Naive thymus-derived CD4-positive, alpha-beta T cell (primary cell): Measurements from ENCODE around the gene CELA1. TPM values are rescaled to one million over a fixed set of nuclear protein-coding genes. Genes with fewer than 3 reads are reported as not detected.

Experiments
- ATAC-seq: fragments of 150-1000 bp; cut with Tn5 transposase; 2 replicates; pipeline ENCODE4 v1.10.0; 2021; ENCODE audit warnings: mild to moderate bottlenecking, moderate library complexity
- CTCF ChIA-PET: fragments of 350-600 bp; sonication (Branson Sonifier 250); formaldehyde crosslinking; loops from one replicate; lab custom pipeline; 2021; ENCODE audit warnings: antibody characterized with exemption; lab: Charles Lee
- POLR2A ChIA-PET: fragments of 350-600 bp; sonication (Branson Sonifier 250); formaldehyde crosslinking; loops from one replicate; lab custom pipeline; 2021; ENCODE audit warnings: antibody characterized with exemption, inconsistent platforms; lab: Charles Lee
- DNase-seq, 9 donors: peaks; one replicate each; pipeline versions ENCODE4 v3.0.0 to v3.0.0-alpha.2; 2020 to 2022; ENCODE audit warnings: mixed read lengths in 1 of 9
- H3K27ac ChIP-seq: one replicate; pipeline ENCODE4 v1.7.0; 2013; ENCODE audit warnings: mild to moderate bottlenecking, low read depth, low read length, moderate library complexity
- H3K27me3 ChIP-seq, 2 donors: one replicate each; pipeline ENCODE4 v1.7.0; 2013; ENCODE audit warnings: low read length in 2 of 2, mild to moderate bottlenecking in 2 of 2, moderate library complexity in 2 of 2; ENCODE audit not compliant: control insufficient read depth in 2 of 2, insufficient read depth in 2 of 2
- H3K36me3 ChIP-seq, 3 experiments: 1 replicate in 2 of 3; 2 replicates in 1 of 3; pipeline ENCODE4 v1.7.0; 2013; ENCODE audit warnings: low read length in 3 of 3, mild to moderate bottlenecking in 3 of 3, moderate library complexity in 1 of 3; ENCODE audit not compliant: insufficient read depth in 3 of 3, control insufficient read depth in 2 of 3
- H3K4me1 ChIP-seq, 2 donors: one replicate each; pipeline ENCODE4 v1.7.0; 2013; ENCODE audit warnings: low read length in 2 of 2, mild to moderate bottlenecking in 2 of 2, moderate library complexity in 1 of 2; ENCODE audit not compliant: control insufficient read depth in 2 of 2, insufficient read depth in 2 of 2
- H3K4me3 ChIP-seq: 2 replicates; pipeline ENCODE4 v1.7.0; 2013; ENCODE audit warnings: mild to moderate bottlenecking, low read length
- H3K9me3 ChIP-seq, 3 experiments: 1 replicate in 2 of 3; 2 replicates in 1 of 3; pipeline ENCODE4 v1.7.0; 2013; ENCODE audit warnings: low read length in 3 of 3; ENCODE audit not compliant: control insufficient read depth in 2 of 3
- H3K27ac Mint-ChIP-seq, 9 donors: one replicate each; pipeline ENCODE4 v1.8.0; 2020 to 2022; ENCODE audit warnings: mixed read lengths in 9 of 9, mild to moderate bottlenecking in 8 of 9, moderate library complexity in 5 of 9, inconsistent platforms in 2 of 9
- H3K27me3 Mint-ChIP-seq, 5 donors: one replicate each; pipeline ENCODE4 v1.8.0; 2021 to 2022; ENCODE audit warnings: mixed read lengths in 5 of 5, mild to moderate bottlenecking in 1 of 5
- H3K36me3 Mint-ChIP-seq, 5 donors: one replicate each; pipeline ENCODE4 v1.8.0; 2020 to 2022; ENCODE audit warnings: mixed read lengths in 5 of 5, mild to moderate bottlenecking in 3 of 5, inconsistent platforms in 1 of 5
- H3K4me1 Mint-ChIP-seq, 7 donors: one replicate each; pipeline ENCODE4 v1.8.0; 2020 to 2022; ENCODE audit warnings: mixed read lengths in 7 of 7, mild to moderate bottlenecking in 3 of 7, inconsistent platforms in 1 of 7
- H3K4me3 Mint-ChIP-seq, 10 donors: one replicate each; pipeline ENCODE4 v1.8.0; 2020 to 2022; ENCODE audit warnings: mild to moderate bottlenecking in 10 of 10, mixed read lengths in 10 of 10, moderate library complexity in 6 of 10, inconsistent platforms in 2 of 10
- H3K9me3 Mint-ChIP-seq, 11 donors: one replicate each; pipeline ENCODE4 v1.8.0; 2020 to 2022; ENCODE audit warnings: mixed read lengths in 11 of 11, mild to moderate bottlenecking in 4 of 11, inconsistent platforms in 1 of 11, moderate library complexity in 1 of 11
- intact Hi-C, 2 donors: fragments of 100-400 bp; cut with micrococcal nuclease; formaldehyde crosslinking; loops; one replicate each; pipeline ENCODE4 v1.15.1; 2023
- polyA plus RNA-seq, 2 donors: library from polyadenylated mRNA; unstranded; fragments of 300-500 nt; fragmentation: Illumina TruSeq; gene quantifications; one replicate each; pipeline ENCODE4 v1.2.3, GENCODE V29; 2021
- total RNA-seq, 6 experiments: library from RNA in 5 of 6; stranded (reverse) in 5 of 6; gene quantifications; 1 replicate in 5 of 6; 2 replicates in 1 of 6; pipeline ENCODE4 v1.2.3 and lab custom pipeline; 2021 to 2026

Gene CELA1
- total and polyA plus RNA-seq, 7 experiments from 2014 or later, result 1.1 to 9.2 (median 1.8) TPM; not detected in 1

- ChIA-PET POLR2A (interaction anchor here (0.6 to 3.6 kb wide), 6 partner anchors 10 to 530 kb away, joined by 3 to 13 read pairs (median 4); no protein-coding TSS in a partner anchor), CTCF (interaction anchor here (1.5 kb wide), 1 partner anchor 22 kb away, joined by 6 read pairs; no protein-coding TSS in a partner anchor)
- Histone ChIP-seq H3K4me3 (peak within 1 kb of the TSS; percentile 67), H3K27ac (peak within 1 kb of the TSS; percentile 83), H3K4me1 (peaks cover 50 to 68% of the 10 kb centered on the region in 2 donors), H3K27me3 (no peaks in the 10 kb centered on the region), H3K36me3 (no peaks in the 10 kb centered on the region), H3K9me3 (no peaks in the 10 kb centered on the region)
- DNase-seq, result peak; percentile 50 to 74 (median 61)
- Mint-ChIP-seq H3K36me3 (peaks cover 0 to 4% (median 0%) of the 10 kb centered on the region in 5 donors), H3K9me3 (no peaks in the 10 kb centered on the region), H3K4me1 (peaks cover 67 to 87% (median 74%) of the 10 kb centered on the region in 7 donors), H3K27me3 (peaks cover 0 to 8% (median 0%) of the 10 kb centered on the region in 5 donors), H3K4me3 (peak within 1 kb of the TSS; percentile 77 to 96 (median 92)), H3K27ac (peak within 1 kb of the TSS; percentile 84 to 96 (median 90))
- ATAC-seq, result peak; percentile 76
- intact Hi-C loops, result loop anchor here (1.0 to 10.0 kb wide), 4 partner anchors 8 to 663 kb away; partner anchors contain the start of genes BIN2 (in 1 of the 2) and NR4A1 (in 1 of the 2)
Observed at GRCh38 chr12:51391283-51392123, 45.0 kb upstream of the CELA1 start, which contains the start of gene GALNT6. Gene GALNT6, minus strand, starts transcription at chr12:51391406. Its CDS starts 11,625 bp downstream, at chr12:51379781.

GRCh38 chr12:51390891-51391282 is 44.4 kb upstream of the CELA1 start:
- Mint-ChIP-seq H3K27me3 (peaks cover 0 to 6% (median 0%) of the 10 kb centered on the region in 5 donors), H3K9me3 (no peaks in the 10 kb centered on the region), H3K4me1 (peaks cover 63 to 89% (median 74%) of the 10 kb centered on the region in 7 donors), H3K27ac (peak overlapping the region; percentile 37 to 92 (median 87)), H3K4me3 (peak overlapping the region; percentile 77 to 96 (median 92)), H3K36me3 (peaks cover 0 to 2% (median 0%) of the 10 kb centered on the region in 5 donors)
- intact Hi-C loops, result loop anchor here (1.0 to 10.0 kb wide), 4 partner anchors 8 to 664 kb away; partner anchors contain the start of genes BIN2 (in 1 of the 2) and NR4A1 (in 1 of the 2)
- Histone ChIP-seq H3K36me3 (no peaks in the 10 kb centered on the region), H3K4me3 (peak overlapping the region; percentile 67), H3K27ac (peak overlapping the region; percentile 83), H3K9me3 (no peaks in the 10 kb centered on the region), H3K4me1 (peaks cover 46 to 69% of the 10 kb centered on the region in 2 donors), H3K27me3 (no peaks in the 10 kb centered on the region)
- POLR2A ChIA-PET, result interaction anchor here (0.6 to 3.6 kb wide), 6 partner anchors 10 to 70 kb away, joined by 3 to 13 read pairs (median 4); no protein-coding TSS in a partner anchor
- ATAC-seq (peak; percentile 24), DNase-seq (peak in 3 of 9 donors; percentile 28 to 33 (median 31))
- CTCF ChIA-PET, result interaction anchor here (1.5 kb wide), 1 partner anchor 22 kb away, joined by 6 read pairs; no protein-coding TSS in a partner anchor

- Histone ChIP-seq H3K9me3 (no peaks in the 10 kb centered on the region), H3K27me3 (no peaks in the 10 kb centered on the region), H3K4me1 (peaks cover 43 to 65% of the 10 kb centered on the region in 2 donors), H3K27ac (peak overlapping the region; percentile 83), H3K4me3 (peak overlapping the region; percentile 67), H3K36me3 (no peaks in the 10 kb centered on the region)
- Mint-ChIP-seq H3K36me3 (peaks cover 0 to 2% (median 0%) of the 10 kb centered on the region in 5 donors), H3K9me3 (no peaks in the 10 kb centered on the region), H3K4me1 (peaks cover 61 to 89% (median 72%) of the 10 kb centered on the region in 7 donors), H3K27ac (peak overlapping the region; percentile 37 to 92 (median 87)), H3K27me3 (peaks cover 0 to 6% (median 0%) of the 10 kb centered on the region in 5 donors), H3K4me3 (peak overlapping the region; percentile 77 to 96 (median 92))
- DNase-seq (no peak), ATAC-seq (no peak)
- intact Hi-C loops, result loop anchor here (5.0 to 10.0 kb wide), 2 partner anchors 68 to 664 kb away; partner anchors contain the start of genes BIN2 (in 1 of the 2) and NR4A1 (in 1 of the 2)
- POLR2A ChIA-PET, result interaction anchor here (0.6 to 3.6 kb wide), 7 partner anchors 9 to 70 kb away, joined by 3 to 13 read pairs (median 3); no protein-coding TSS in a partner anchor
- CTCF ChIA-PET, result interaction anchor here (1.5 kb wide), 1 partner anchor 21 kb away, joined by 6 read pairs; no protein-coding TSS in a partner anchor
Observed at GRCh38 chr12:51390457-51390856, 44.0 kb upstream of the CELA1 start.

GRCh38 chr12:51389302-51389999 is 43.0 kb upstream of the CELA1 start:
- peak in 3 of 9 donors; percentile 33 to 47 (median 38) for DNase-seq

GRCh38 chr12:51388846-51389245 is 42.4 kb upstream of the CELA1 start:
- POLR2A ChIA-PET, result interaction anchor here (1.2 to 3.6 kb wide), 3 partner anchors 15 to 432 kb away, joined by 3 to 13 read pairs (median 3); no protein-coding TSS in a partner anchor
- Histone ChIP-seq H3K36me3 (no peaks in the 10 kb centered on the region), H3K27me3 (no peaks in the 10 kb centered on the region), H3K4me1 (peaks cover 27 to 59% of the 10 kb centered on the region in 2 donors), H3K9me3 (no peaks in the 10 kb centered on the region), H3K27ac (peak overlapping the region; percentile 12), H3K4me3 (no peak overlapping the region)
- DNase-seq (no peak), ATAC-seq (no peak)
- peaks cover 0 to 6% (median 0%) of the 10 kb centered on the region in 5 donors for H3K27me3 Mint-ChIP-seq
- intact Hi-C loops, result no loop called here
- peak overlapping the region in 6 of 10 donors; percentile 4 to 67 (median 10) for H3K4me3 Mint-ChIP-seq
- H3K9me3 Mint-ChIP-seq, result no peaks in the 10 kb centered on the region
- H3K36me3 Mint-ChIP-seq, result peaks cover 0 to 4% (median 0%) of the 10 kb centered on the region in 5 donors
- H3K27ac Mint-ChIP-seq, result peak overlapping the region in 7 of 9 donors; percentile 14 to 85 (median 63)
- CTCF ChIA-PET, result no interaction called here
- peaks cover 51 to 80% (median 64%) of the 10 kb centered on the region in 7 donors for H3K4me1 Mint-ChIP-seq

More at GRCh38 chr12:51389302-51389999, 43.0 kb upstream of the CELA1 start:
- POLR2A ChIA-PET, result interaction anchor here (0.6 to 3.6 kb wide), 5 partner anchors 16 to 432 kb away, joined by 3 to 13 read pairs (median 3); no protein-coding TSS in a partner anchor
- H3K4me1 ChIP-seq, result peaks cover 32 to 59% of the 10 kb centered on the region in 2 donors
- peak overlapping the region in 7 of 9 donors; percentile 36 to 90 (median 69) for H3K27ac Mint-ChIP-seq
- peaks cover 0 to 6% (median 0%) of the 10 kb centered on the region in 5 donors for H3K27me3 Mint-ChIP-seq
- CTCF ChIA-PET, result no interaction called here
- peaks cover 0 to 4% (median 0%) of the 10 kb centered on the region in 5 donors for H3K36me3 Mint-ChIP-seq
- H3K9me3 ChIP-seq, result no peaks in the 10 kb centered on the region
- H3K4me3 ChIP-seq, result no peak overlapping the region
- no peak for ATAC-seq
- peaks cover 52 to 81% (median 65%) of the 10 kb centered on the region in 7 donors for H3K4me1 Mint-ChIP-seq
- H3K4me3 Mint-ChIP-seq, result peak overlapping the region in 8 of 10 donors; percentile 3 to 96 (median 21)
- H3K27ac ChIP-seq, result peak overlapping the region; percentile 12
- H3K27me3 ChIP-seq, result no peaks in the 10 kb centered on the region
- no peaks in the 10 kb centered on the region for H3K36me3 ChIP-seq
- intact Hi-C loops, result no loop called here
- no peaks in the 10 kb centered on the region for H3K9me3 Mint-ChIP-seq
